K562 (cell line): Measurements from ENCODE around the gene OR51I1. TPM values are rescaled to one million over a fixed set of nuclear protein-coding genes. Genes with fewer than 3 reads are reported as not detected.

Experiments used
- CREM ChIP-seq: IDR thresholded peaks from 2 replicates; pipeline ENCODE4 v1.6.1; 2014; ENCODE audit warnings: antibody characterized with exemption, low read depth
- JUND ChIP-seq, 2 experiments: IDR thresholded peaks; 2 replicates in 1 of 2; 3 replicates in 1 of 2; pipeline ENCODE4 v1.6.1; 2011; ENCODE audit warnings: borderline replicate concordance in 2 of 2, low read depth in 2 of 2, low read length in 2 of 2, improper control_type of control experiment in 1 of 2, missing biosample characterization in 1 of 2, missing genetic modification characterization in 1 of 2, missing genetic modification reagents in 1 of 2
- NBN ChIP-seq: fragments of 450-650 bp; IDR thresholded peaks from 2 replicates; pipeline ENCODE4 v1.6.1; 2016; ENCODE audit warnings: low read depth, mild to moderate bottlenecking
- PBX2 ChIP-seq, 2 experiments: IDR thresholded peaks in 1 of 2; conservative IDR thresholded peaks in 1 of 2; 2 replicates each; pipeline ENCODE4 v1.6.1; 2016; ENCODE audit warnings: low read depth in 2 of 2, mild to moderate bottlenecking in 1 of 2, missing compliant biosample characterization in 1 of 2, missing genetic modification characterization in 1 of 2, moderate library complexity in 1 of 2
- SAFB2 ChIP-seq: fragments of 200-400 bp; formaldehyde crosslinking; IDR thresholded peaks from 2 replicates; pipeline ENCODE4 v1.6.1; 2018; ENCODE audit warnings: borderline replicate concordance, low read length, low read depth, moderate library complexity; ENCODE audit not compliant: severe bottlenecking
- ZNF695 ChIP-seq: fragments of 450-650 bp; formaldehyde crosslinking; IDR thresholded peaks from 2 replicates; pipeline ENCODE4 v1.4.0; 2020; ENCODE audit warnings: mild to moderate bottlenecking, moderate library complexity
- polyA plus RNA-seq, 8 experiments: library from polyadenylated mRNA; depleted of rRNA in 4 of 8; stranded (reverse) in 5 of 8; unstranded in 3 of 8; fragments of >200 nt; fragmentation: Nextera tagmentation in 2 of 8; fragmentation: Illumina TruSeq in 1 of 8; extraction: Ambion mirVana in 2 of 8; extraction: Trizol in 1 of 8; gene quantifications; 2 replicates each; pipeline versions ENCODE4 v1.2.1 to v1.2.3, GENCODE V29; 2011 to 2014; ENCODE audit warnings: inconsistent platforms in 1 of 8, missing spikeins in 1 of 8
- total RNA-seq, 7 experiments: library from RNA; depleted of rRNA in 6 of 7; stranded (reverse); fragments of >200 nt in 6 of 7; fragmentation: Illumina TruSeq in 2 of 7; extraction: Trizol in 2 of 7; gene quantifications; 2 replicates each; pipeline versions ENCODE4 v1.2.1 to v1.2.3, GENCODE V29; 2011 to 2021; ENCODE audit warnings: low replicate concordance in 1 of 7
- TF ChIP-seq, protein P1 (sequence below), 3 experiments: IDR thresholded peaks in 2 of 3; conservative IDR thresholded peaks in 1 of 3; 2 replicates each; pipeline ENCODE4 v1.5.1; 2011 to 2012; ENCODE audit warnings: low read length in 3 of 3, mild to moderate bottlenecking in 3 of 3, control low read depth in 2 of 3, improper control_type of control experiment in 1 of 3, inconsistent platforms in 1 of 3, low read depth in 1 of 3, mixed read lengths in 1 of 3, moderate library complexity in 1 of 3; ENCODE audit not compliant: insufficient read depth in 2 of 3
- TF ChIP-seq, protein P2 (sequence below): conservative IDR thresholded peaks from 2 replicates; pipeline ENCODE4 v1.6.1; 2011; ENCODE audit warnings: low read depth, mild to moderate bottlenecking, low read length; ENCODE audit not compliant: control insufficient read depth
- TF ChIP-seq, protein P3 (sequence below), 2 experiments: fragments of 450-650 bp; formaldehyde crosslinking in 1 of 2; IDR thresholded peaks; 2 replicates each; pipeline versions ENCODE4 v1.4.0 to v1.6.1; 2014 to 2020; ENCODE audit warnings: mild to moderate bottlenecking in 2 of 2, borderline replicate concordance in 1 of 2, low read depth in 1 of 2

OR51I1 gene
- total and polyA plus RNA-seq, 9 of the 15 experiments (the other 6 are each of a cell fraction or from before 2014, with no cell fraction given) = 0.42 to 11.0 (median 2.8) TPM

DNA sequence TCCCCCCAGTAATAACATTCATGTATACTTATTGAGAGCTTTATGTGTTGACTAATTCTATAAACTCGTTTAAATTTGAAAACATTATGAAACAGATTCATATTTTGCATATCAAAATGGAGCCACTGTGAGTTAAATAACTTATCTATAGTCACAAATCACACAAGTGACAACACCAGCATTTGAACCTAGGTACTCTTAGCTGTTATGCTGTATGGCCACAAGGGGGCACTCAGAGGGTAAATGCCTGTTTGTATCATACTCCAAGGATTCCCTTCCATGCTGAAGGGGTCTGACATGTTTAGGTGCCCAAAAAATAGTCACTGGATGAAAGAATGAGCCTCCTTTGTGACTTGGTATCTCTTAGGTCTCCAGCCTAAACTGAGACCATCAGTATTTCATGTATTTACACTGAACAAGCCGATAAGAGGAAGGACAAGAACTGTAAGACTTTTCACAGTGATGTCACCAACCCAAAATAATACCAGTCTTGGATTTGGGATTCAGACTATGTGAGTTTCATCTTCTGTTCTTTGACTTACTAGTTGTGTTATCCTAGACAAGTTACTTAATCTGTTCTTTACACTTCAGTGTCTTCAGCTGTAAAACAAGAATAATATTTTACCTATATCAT lies 35.0 kb upstream of the OR51I1 start (continued):
- TF ChIP-seq PBX2 (CRISPR knock-in tag; IDR thresholded peaks at IDR 0.05; ENCODE audit: low read depth) (0 out of 2 replicates have a peak, but pooled peaks have one; percentile 5), PBX2 (tag; conservative IDR thresholded peaks at IDR 0.05; ENCODE audit: low read depth) (peak; percentile 87), SAFB2 (no peak), NBN (0 out of 2 replicates have a peak, but pooled peaks have one; percentile 36), JUND (IDR thresholded peaks at IDR 0.05; ENCODE audit: borderline replicate concordance, low read depth, low read length) (no peak), JUND (tag; IDR thresholded peaks at IDR 0.05; ENCODE audit: borderline replicate concordance, low read depth, low read length) (0 out of 3 replicates have a peak, but pooled peaks have one; percentile 20), ZNF695 (CRISPR knock-in tag) (no peak), CREM (peak; percentile 47; the same call in 1 of the 2 replicates)
- TF ChIP-seq, protein P1, sequence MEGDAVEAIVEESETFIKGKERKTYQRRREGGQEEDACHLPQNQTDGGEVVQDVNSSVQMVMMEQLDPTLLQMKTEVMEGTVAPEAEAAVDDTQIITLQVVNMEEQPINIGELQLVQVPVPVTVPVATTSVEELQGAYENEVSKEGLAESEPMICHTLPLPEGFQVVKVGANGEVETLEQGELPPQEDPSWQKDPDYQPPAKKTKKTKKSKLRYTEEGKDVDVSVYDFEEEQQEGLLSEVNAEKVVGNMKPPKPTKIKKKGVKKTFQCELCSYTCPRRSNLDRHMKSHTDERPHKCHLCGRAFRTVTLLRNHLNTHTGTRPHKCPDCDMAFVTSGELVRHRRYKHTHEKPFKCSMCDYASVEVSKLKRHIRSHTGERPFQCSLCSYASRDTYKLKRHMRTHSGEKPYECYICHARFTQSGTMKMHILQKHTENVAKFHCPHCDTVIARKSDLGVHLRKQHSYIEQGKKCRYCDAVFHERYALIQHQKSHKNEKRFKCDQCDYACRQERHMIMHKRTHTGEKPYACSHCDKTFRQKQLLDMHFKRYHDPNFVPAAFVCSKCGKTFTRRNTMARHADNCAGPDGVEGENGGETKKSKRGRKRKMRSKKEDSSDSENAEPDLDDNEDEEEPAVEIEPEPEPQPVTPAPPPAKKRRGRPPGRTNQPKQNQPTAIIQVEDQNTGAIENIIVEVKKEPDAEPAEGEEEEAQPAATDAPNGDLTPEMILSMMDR (IDR thresholded peaks at IDR 0.05 in 2 of 3, conservative IDR thresholded peaks at IDR 0.05 in 1 of 3; ENCODE audit: insufficient read depth in 2 of 3, low read depth in 1 of 3, low read length in 3 of 3) = peak; percentile 65 to 82 (median 79)
- TF ChIP-seq, protein P2, sequence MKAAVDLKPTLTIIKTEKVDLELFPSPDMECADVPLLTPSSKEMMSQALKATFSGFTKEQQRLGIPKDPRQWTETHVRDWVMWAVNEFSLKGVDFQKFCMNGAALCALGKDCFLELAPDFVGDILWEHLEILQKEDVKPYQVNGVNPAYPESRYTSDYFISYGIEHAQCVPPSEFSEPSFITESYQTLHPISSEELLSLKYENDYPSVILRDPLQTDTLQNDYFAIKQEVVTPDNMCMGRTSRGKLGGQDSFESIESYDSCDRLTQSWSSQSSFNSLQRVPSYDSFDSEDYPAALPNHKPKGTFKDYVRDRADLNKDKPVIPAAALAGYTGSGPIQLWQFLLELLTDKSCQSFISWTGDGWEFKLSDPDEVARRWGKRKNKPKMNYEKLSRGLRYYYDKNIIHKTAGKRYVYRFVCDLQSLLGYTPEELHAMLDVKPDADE = no peak
- TF ChIP-seq, protein P3, sequence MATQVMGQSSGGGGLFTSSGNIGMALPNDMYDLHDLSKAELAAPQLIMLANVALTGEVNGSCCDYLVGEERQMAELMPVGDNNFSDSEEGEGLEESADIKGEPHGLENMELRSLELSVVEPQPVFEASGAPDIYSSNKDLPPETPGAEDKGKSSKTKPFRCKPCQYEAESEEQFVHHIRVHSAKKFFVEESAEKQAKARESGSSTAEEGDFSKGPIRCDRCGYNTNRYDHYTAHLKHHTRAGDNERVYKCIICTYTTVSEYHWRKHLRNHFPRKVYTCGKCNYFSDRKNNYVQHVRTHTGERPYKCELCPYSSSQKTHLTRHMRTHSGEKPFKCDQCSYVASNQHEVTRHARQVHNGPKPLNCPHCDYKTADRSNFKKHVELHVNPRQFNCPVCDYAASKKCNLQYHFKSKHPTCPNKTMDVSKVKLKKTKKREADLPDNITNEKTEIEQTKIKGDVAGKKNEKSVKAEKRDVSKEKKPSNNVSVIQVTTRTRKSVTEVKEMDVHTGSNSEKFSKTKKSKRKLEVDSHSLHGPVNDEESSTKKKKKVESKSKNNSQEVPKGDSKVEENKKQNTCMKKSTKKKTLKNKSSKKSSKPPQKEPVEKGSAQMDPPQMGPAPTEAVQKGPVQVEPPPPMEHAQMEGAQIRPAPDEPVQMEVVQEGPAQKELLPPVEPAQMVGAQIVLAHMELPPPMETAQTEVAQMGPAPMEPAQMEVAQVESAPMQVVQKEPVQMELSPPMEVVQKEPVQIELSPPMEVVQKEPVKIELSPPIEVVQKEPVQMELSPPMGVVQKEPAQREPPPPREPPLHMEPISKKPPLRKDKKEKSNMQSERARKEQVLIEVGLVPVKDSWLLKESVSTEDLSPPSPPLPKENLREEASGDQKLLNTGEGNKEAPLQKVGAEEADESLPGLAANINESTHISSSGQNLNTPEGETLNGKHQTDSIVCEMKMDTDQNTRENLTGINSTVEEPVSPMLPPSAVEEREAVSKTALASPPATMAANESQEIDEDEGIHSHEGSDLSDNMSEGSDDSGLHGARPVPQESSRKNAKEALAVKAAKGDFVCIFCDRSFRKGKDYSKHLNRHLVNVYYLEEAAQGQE (IDR thresholded peaks at IDR 0.05; ENCODE audit: borderline replicate concordance) = peak; percentile 64; the same call in 1 of the 2 replicates
- TF ChIP-seq, protein P3 (CRISPR knock-in tag; IDR thresholded peaks at IDR 0.05; ENCODE audit: low read depth) = no peak
